Prostate gland (tissue), 2 donors: ENCODE data around the gene CD86. TPM values are rescaled to one million over a fixed set of nuclear protein-coding genes. Genes with fewer than 3 reads are reported as not detected.

ENCODE experiments used
- DNase-seq: peaks from one replicate; pipeline ENCODE4 v3.0.0-alpha.2; 2019; ENCODE audit warnings: low spot score
- H3K27ac ChIP-seq, 2 donors: fragments of 200-600 bp; sonication (generic); 2 replicates each; pipeline ENCODE4 v1.5.1; 2017 to 2019
- H3K27me3 ChIP-seq: fragments of 200-600 bp; sonication (generic); replicated peaks from 2 replicates; pipeline ENCODE4 v1.5.1; 2019; ENCODE audit not compliant: insufficient read depth
- H3K36me3 ChIP-seq, 2 donors: fragments of 200-600 bp; sonication (generic); 1 replicate in 1 of 2; 2 replicates in 1 of 2; pipeline versions ENCODE4 v1.5.1 to v1.8.1; 2017 to 2019
- H3K4me1 ChIP-seq: fragments of 200-600 bp; sonication (generic); replicated peaks from 2 replicates; pipeline ENCODE4 v1.5.1; 2019
- H3K4me3 ChIP-seq, 2 donors: fragments of 200-600 bp; sonication (generic); 2 replicates each; pipeline ENCODE4 v1.5.1; 2017 to 2019
- H3K9me3 ChIP-seq: fragments of 200-600 bp; sonication (generic); 2 replicates; pipeline ENCODE4 v1.5.1; 2017
- POLR2A ChIP-seq: fragments of 450-650 bp; IDR thresholded peaks from one replicate; pipeline ENCODE4 v1.6.1; 2016; ENCODE audit warnings: antibody characterized with exemption, mild to moderate bottlenecking
- POLR2AphosphoS5 ChIP-seq: sonication (generic); formaldehyde crosslinking; IDR thresholded peaks from one replicate; pipeline ENCODE4 v1.6.1; 2017; ENCODE audit warnings: antibody characterized with exemption
- WGBS: methylation state at CpG from one replicate; pipeline ENCODE4 v1.1.5; 2018; 5-methylcytosine and 5-hydroxymethylcytosine counted together
- intact Hi-C: fragments of 100-400 bp; cut with DNase I; formaldehyde crosslinking; loops from one replicate; pipeline ENCODE4 v1.14.2; 2022
- total RNA-seq, 2 donors: library from RNA; depleted of rRNA; stranded (reverse); fragments of >200 nt; gene quantifications; one replicate each; pipeline ENCODE4 v1.1.0, GENCODE V29; 2016
- TF ChIP-seq, protein P1 (sequence below), 4 experiments: fragments of 200-600 bp in 2 of 4; fragments of 450-650 bp in 2 of 4; sonication (generic) in 2 of 4; IDR thresholded peaks; 1 replicate in 3 of 4; 2 replicates in 1 of 4; pipeline ENCODE4 v1.5.1; 2016 to 2019; ENCODE audit warnings: antibody characterized with exemption in 4 of 4, mild to moderate bottlenecking in 2 of 4, moderate library complexity in 2 of 4

Gene CD86
- total RNA-seq, 2 donors from 2014 or later, result 0.68 to 1.2 TPM

DNA sequence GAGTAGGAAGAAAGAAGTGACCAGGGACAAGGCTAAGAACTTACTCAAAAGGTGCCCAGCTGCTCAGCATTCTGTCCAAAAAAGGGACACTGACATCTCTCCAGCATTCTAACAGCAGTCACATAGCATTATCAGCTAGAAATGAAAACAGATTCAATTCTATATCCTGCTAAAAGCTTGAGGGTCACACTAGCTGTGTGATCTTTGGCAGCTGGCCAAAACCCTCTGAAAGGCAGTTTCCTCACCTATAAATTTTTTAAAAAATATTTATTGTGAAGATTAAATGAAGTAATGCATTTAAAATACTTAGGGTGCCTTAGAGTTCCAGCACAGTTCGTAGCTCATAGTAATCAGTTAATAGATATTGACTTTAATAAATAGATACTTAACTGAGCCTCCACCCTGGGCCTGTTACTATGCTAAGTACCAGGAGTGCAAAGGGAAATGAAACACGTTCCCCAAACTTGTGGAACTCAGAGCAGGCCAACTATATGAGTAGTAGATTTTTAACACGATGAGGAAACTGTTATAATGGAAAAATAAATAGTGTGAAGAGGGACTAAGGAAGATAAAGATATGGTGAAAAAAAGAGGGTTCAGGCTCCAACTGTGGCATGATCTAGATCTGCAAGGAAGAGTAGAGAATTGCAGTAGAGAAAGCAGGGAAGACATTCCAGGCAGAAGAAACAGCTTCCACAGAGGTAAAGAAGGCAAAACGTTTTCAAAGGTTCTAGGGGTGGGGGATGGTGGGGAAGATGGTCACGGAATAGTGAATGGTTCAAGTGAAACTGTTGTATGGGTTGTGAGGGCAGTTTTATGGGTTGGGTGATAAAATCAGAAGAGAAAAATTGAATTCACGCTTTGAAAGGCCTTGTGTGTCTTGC, 11.4 kb downstream of the CD86 start:
- no peaks in the 10 kb centered on the region for H3K9me3 ChIP-seq
- H3K4me1 ChIP-seq, result no peaks in the 10 kb centered on the region
- H3K4me3 ChIP-seq, result no peak overlapping the region
- H3K27me3 ChIP-seq, result no peaks in the 10 kb centered on the region
- no peak overlapping the region for H3K27ac ChIP-seq
- WGBS, result 47% methylated on average over 6 of the region's 6 CpGs
- H3K36me3 ChIP-seq, result no peaks in the 10 kb centered on the region
- no peak for TF ChIP-seq POLR2A
- TF ChIP-seq, protein P1, sequence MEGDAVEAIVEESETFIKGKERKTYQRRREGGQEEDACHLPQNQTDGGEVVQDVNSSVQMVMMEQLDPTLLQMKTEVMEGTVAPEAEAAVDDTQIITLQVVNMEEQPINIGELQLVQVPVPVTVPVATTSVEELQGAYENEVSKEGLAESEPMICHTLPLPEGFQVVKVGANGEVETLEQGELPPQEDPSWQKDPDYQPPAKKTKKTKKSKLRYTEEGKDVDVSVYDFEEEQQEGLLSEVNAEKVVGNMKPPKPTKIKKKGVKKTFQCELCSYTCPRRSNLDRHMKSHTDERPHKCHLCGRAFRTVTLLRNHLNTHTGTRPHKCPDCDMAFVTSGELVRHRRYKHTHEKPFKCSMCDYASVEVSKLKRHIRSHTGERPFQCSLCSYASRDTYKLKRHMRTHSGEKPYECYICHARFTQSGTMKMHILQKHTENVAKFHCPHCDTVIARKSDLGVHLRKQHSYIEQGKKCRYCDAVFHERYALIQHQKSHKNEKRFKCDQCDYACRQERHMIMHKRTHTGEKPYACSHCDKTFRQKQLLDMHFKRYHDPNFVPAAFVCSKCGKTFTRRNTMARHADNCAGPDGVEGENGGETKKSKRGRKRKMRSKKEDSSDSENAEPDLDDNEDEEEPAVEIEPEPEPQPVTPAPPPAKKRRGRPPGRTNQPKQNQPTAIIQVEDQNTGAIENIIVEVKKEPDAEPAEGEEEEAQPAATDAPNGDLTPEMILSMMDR (IDR thresholded peaks at IDR 0.05), result no peak
- TF ChIP-seq POLR2AphosphoS5, result no peak
- intact Hi-C loops, result no loop called here
- DNase-seq, result no peak

DNA sequence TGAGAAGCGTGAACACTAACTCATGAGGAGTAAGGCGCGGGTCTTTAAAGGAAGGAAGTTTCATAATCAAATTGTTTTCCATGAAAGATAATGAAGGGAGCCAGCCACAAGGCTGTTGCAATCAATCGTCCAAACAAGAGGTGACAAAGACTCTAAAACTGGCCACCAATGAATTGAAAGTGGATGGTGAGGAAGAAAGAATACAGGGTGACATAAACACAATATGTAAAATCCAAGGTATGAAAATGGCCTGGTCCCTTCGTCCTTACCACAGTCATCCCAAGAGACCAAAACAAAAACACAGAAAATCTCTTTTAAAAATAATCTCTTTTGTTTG, 12.0 kb downstream of the CD86 start:
- DNase-seq, result no peak
- Histone ChIP-seq H3K4me3 (no peak overlapping the region), H3K27me3 (no peaks in the 10 kb centered on the region), H3K9me3 (no peaks in the 10 kb centered on the region), H3K4me1 (no peaks in the 10 kb centered on the region), H3K27ac (no peak overlapping the region), H3K36me3 (no peaks in the 10 kb centered on the region)
- intact Hi-C loops, result no loop called here
- WGBS, result 75% methylated on average over 5 of the region's 5 CpGs
- no peak for TF ChIP-seq POLR2AphosphoS5
- TF ChIP-seq, protein P1 (IDR thresholded peaks at IDR 0.05), result no peak
- no peak for TF ChIP-seq POLR2A

DNA sequence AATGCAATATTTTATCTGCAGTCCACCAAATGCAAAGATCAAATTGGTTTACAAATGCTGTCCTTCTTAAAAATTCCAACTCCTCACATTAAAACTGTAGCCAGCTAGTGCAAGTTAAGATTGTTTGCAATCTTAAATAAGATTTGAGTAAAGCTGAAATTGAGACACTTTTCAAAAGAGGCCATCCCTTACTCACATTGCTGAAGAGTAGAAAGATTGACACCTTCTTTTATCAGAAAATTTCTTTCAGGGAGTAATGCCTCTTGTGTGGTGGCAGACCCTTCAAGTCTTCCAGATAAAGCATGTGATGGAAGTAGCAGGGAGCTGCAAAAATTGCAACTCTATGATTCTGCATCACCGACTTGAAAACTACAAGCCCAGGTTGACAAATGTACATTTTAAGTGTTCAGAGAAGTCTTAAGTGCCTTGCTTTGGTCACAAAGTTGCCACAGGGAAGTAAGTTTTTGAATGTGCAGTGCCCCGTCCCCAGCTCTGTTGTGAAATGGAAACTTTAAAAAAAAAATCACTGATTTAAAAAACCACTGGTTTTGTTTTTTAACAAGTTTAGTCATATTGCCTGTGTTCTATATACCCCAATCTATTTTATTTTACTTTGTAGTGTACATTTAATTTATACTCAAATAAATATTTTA, 12.6 kb downstream of the CD86 start:
- no peak for DNase-seq
- no peak overlapping the region for H3K27ac ChIP-seq
- TF ChIP-seq POLR2AphosphoS5 (no peak), POLR2A (no peak)
- TF ChIP-seq, protein P1 (IDR thresholded peaks at IDR 0.05), result no peak
- 74% methylated on average over 2 of the region's 2 CpGs for WGBS
- H3K4me1 ChIP-seq, result no peaks in the 10 kb centered on the region
- H3K36me3 ChIP-seq, result no peaks in the 10 kb centered on the region
- no peaks in the 10 kb centered on the region for H3K27me3 ChIP-seq
- no peak overlapping the region for H3K4me3 ChIP-seq
- intact Hi-C loops, result no loop called here
- H3K9me3 ChIP-seq, result no peaks in the 10 kb centered on the region

DNA sequence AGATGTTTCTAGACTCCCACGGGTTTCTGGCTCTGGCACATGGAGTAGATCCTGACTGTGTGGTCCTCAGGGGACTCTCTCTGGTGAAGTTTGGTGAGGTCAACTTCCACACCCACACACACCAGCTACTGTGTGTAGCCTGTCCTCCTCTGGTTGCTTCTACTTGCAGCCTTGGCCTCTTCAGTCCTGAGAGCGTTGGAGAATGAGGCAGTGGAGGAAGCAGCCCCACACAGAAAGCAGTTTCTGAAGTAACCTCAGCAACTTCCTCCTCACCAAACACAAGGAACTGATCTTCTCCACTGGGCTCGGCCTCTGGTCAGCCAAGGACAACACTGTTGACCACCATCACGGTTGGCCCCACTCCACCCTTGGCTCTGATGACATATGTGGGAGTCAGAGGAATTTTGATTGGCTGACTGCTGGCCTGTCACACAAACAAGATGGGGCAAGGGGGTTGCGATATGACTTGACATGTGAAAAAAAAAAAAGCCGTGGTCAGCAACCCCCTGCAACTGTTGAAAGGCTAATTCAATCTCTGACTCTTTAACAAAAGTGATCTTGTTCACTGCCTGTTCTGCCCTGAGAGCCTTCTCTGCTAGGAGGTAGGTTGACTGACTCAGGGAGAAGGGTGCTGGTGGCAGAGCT, 19.6 kb downstream of the CD86 start:
- no peak for DNase-seq
- H3K36me3 ChIP-seq, result no peaks in the 10 kb centered on the region
- H3K27ac ChIP-seq, result no peak overlapping the region
- 83% methylated on average over 6 of the region's 6 CpGs for WGBS
- intact Hi-C loops, result no loop called here
- no peak overlapping the region for H3K4me3 ChIP-seq
- TF ChIP-seq, protein P1 (IDR thresholded peaks at IDR 0.05), result no peak
- TF ChIP-seq POLR2AphosphoS5 (no peak), POLR2A (no peak)
- no peaks in the 10 kb centered on the region for H3K9me3 ChIP-seq
- no peaks in the 10 kb centered on the region for H3K27me3 ChIP-seq
- H3K4me1 ChIP-seq, result no peaks in the 10 kb centered on the region
